ENCODE results near the gene S100A6.

The S100A6 gene

GRCh38 chr1:153542956-153543711, 7.3 kb upstream of the S100A6 start:
- no peak for DNase-seq (ENCODE audit: low read depth, low spot score)
- TF ChIP-seq CTCF (IDR thresholded peaks at IDR 0.05; ENCODE audit: insufficient read depth, low read length, missing control alignments): no peak
- POLR2A ChIA-PET: interaction anchor here (1.1 to 5.0 kb wide), 3 partner anchors 9 to 84 kb away, joined by 5 to 128 read pairs (median 5); partner anchors contain the start of genes S100A13 and S100A6
- CTCF ChIA-PET: interaction anchor here (1.0 to 7.1 kb wide), 6 partner anchors 10 to 74 kb away, joined by 3 to 80 read pairs (median 10); partner anchors contain the start of gene S100A6
- no peak overlapping the region; the same call in 1 of the 2 replicates for H3K4me3 ChIP-seq (ENCODE audit: low read depth, low read length)

DNA sequence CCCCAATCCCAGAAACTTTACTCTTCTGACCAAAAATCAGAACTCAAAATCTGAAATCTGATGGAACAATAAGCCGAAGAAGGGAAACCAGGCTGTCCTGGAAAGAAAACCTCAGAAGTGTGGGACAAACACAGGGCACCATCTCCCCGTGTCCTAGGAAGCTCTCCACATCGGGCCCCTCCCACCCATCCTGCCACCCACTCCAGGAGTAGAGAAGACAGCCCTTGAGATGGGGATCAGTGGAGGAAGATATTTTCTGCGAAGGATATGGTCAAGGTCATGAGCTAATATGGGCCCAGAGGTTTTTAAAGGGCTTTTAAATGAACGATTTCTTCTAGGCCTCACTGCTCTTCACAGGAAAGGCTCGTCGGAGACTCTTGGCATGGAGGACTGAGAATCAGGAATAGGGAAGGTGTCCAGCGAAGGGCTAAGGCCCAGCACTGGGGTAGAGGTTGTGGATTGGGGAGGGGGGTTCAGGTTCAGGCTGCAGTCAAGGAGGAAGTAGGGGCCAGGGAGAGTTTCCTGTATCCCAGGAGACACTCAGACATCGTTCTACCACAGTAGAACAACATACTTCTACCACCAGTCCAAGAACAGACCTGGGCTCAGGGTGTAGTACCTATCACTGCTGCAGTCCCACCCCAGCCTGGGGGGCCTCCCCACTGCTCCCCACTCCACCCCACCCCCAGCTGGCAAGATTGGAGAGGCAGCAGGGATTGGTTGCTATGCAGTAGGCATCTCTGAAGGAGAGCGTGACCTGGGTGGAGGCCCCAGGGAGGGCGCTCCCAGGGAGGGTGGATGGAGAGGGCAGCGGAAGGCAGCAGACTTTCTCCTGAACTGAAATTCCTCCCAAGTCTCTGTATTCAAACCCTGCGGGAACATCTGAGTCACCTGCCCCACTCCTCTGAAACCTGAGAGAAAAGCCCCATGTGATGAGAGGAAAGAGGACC, 6.1 kb upstream of the S100A6 start:
- TF ChIP-seq CTCF (IDR thresholded peaks at IDR 0.05; ENCODE audit: insufficient read depth, low read length, missing control alignments): no peak
- no peak for DNase-seq (ENCODE audit: low read depth, low spot score)
- no peak overlapping the region for H3K4me3 ChIP-seq (ENCODE audit: low read depth, low read length)
- ChIA-PET POLR2A (interaction anchor here (1.1 to 2.9 kb wide), 5 partner anchors 24 to 92 kb away, joined by 3 to 14 read pairs (median 5); partner anchors contain the start of genes CHTOP, S100A13 and S100A2), CTCF (interaction anchor here (1.3 to 7.1 kb wide), 6 partner anchors 8 to 33 kb away, joined by 5 to 80 read pairs (median 10); partner anchors contain the start of gene S100A6)

GRCh38 chr1:153540394-153541361, 4.9 kb upstream of the S100A6 start, which contains the start of gene S100A5:
S100A5 (minus strand) TSS chr1:153540934; CDS start chr1:153540191, 743 bp downstream.
- ChIA-PET CTCF (interaction anchor here (1.3 to 5.7 kb wide), 7 partner anchors 8 to 87 kb away, joined by 5 to 50 read pairs (median 8); partner anchors contain the start of genes S100A13 and S100A2), POLR2A (interaction anchor here (0.6 to 2.9 kb wide), 6 partner anchors 9 to 93 kb away, joined by 3 to 14 read pairs (median 3); partner anchors contain the start of genes CHTOP, S100A13 and S100A2)
- DNase-seq (ENCODE audit: low read depth, low spot score): no peak
- no peak within 1 kb of the TSS for H3K4me3 ChIP-seq (ENCODE audit: low read depth, low read length)
- TF ChIP-seq CTCF (IDR thresholded peaks at IDR 0.05; ENCODE audit: insufficient read depth, low read length, missing control alignments): no peak

- DNase-seq (ENCODE audit: low read depth, low spot score): no peak
- H3K4me3 ChIP-seq (ENCODE audit: low read depth, low read length): no peak overlapping the region
- no peak for TF ChIP-seq CTCF (IDR thresholded peaks at IDR 0.05; ENCODE audit: insufficient read depth, low read length, missing control alignments)
- CTCF ChIA-PET: interaction anchor here (1.3 to 5.7 kb wide), 4 partner anchors 13 to 88 kb away, joined by 5 to 50 read pairs (median 8); partner anchors contain the start of genes S100A13 and S100A2
- POLR2A ChIA-PET: interaction anchor here (1.0 to 2.9 kb wide), 2 partner anchors 27 to 28 kb away, joined by 3 to 14 read pairs; partner anchors contain the start of gene S100A2
Observed at GRCh38 chr1:153539395-153540093, 3.8 kb upstream of the S100A6 start.

All from AG04449 (cell line).